Activated CD4-positive, alpha-beta T cell treated with anti-CD3 and anti-CD28 coated beads, Interleukin-2, amount 50 U/mL, for 1 hour (primary cell): ENCODE data around the gene JAZF1.

Experiments
- DNase-seq: peaks from one replicate; pipeline ENCODE4 v3.0.0-alpha.2; 2020

The JAZF1 gene

DNA sequence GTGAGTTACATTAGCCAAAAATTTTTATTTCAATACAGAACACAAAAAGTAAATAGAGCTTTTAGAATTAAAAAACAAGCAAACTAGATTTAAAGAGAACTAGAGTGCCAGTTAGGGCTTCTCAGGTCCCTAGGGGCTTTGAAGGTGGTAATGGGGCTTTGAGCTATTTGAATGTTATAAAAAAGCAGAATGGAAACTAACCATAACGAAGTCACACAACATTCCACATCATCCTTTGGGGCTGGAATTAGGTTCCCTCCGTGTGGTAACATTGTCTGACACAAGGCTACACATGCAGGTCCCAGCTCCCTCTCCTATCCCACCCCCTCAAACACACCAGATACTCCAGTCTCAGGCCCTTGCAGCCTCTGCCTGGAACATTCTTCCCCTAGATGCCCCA lies 15.3 kb downstream of the JAZF1 start:
- no peak for DNase-seq

DNA sequence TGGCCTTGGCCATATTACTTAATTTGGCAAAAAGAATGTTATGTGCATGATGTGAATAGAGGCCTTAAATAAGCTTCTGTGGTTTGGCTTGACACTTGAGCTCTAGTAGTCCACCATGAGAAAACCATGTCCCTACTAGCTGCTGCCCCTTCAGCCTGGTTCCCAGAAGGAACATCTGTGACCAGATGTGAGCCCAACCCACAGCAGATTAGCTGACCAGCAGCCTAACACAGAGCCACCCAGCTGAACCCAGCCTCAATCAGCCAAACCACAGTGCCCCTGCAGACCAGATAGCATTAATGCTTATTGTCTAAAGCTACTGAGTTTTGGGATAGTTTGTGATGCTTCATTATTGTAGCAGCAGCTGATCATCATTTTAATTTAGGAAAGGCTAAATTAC lies 16.6 kb downstream of the JAZF1 start:
- DNase-seq: no peak

DNA sequence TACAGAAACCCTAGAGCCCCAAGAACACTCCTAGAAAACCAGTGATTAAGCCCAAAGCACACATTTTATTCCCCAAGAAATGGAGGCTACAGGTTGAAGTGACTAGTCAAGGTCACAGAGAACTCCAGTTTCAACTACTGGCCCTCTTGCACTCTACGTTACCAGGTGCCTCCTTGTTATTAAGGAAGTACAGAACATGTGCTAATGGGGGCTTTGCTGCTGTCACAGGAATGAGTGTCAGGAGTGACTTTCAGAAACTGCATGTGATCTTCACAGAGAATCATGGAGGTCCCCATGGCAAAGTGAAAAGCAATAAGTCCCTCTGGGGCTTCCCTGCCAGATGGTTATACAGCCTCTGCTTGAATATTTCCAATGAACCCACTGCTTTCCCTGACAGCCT lies 19.3 kb downstream of the JAZF1 start:
- no peak for DNase-seq

DNA sequence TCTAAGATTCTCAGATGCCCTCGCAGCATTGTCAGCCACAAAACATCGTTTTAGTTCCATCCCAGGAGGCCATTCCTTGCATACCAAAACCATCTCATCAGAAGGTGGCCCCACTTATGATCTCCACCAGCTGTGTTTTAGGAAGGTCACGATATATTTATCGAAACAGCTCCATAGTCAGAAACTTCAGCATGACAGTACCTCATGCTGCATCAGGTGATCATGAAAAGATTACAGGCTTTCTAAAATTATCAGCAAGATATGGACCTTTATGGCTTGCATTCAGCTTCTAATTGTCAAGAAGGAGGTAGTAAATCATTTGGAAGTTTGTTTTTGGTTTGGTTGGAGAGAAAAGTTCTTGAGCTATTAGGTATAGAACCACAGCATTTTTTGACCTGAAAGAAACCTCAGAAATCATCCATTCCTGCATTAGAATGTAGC lies 20.0 kb downstream of the JAZF1 start:
- no peak for DNase-seq

DNA sequence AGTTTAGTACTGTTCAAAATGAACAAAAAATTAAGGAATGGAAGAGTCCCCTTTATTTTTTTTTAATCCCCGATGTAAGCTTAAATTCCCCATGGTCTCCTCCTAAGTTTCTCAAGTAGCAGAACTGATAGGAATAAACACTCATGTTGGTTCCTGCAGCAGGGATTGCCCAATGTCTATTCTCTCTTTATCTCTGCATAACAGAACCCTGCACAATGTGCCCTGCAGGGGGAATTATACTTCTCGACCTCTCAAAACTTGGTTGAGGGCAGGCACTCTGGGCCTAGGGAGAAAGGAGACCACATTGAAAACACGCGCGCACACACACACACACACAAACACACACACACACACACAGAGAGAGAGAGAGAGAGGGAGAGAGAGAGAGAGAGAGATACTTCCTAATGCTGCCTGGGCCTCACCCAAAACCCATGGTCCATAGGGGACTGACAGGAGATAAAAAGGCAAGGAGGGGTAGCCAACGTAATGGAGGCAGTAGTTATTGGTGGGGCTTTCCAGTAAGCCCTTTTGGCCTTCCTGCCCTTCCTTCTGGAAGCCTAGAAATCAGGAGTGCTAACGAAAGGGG lies 22.7 kb downstream of the JAZF1 start:
- DNase-seq: no peak

DNA sequence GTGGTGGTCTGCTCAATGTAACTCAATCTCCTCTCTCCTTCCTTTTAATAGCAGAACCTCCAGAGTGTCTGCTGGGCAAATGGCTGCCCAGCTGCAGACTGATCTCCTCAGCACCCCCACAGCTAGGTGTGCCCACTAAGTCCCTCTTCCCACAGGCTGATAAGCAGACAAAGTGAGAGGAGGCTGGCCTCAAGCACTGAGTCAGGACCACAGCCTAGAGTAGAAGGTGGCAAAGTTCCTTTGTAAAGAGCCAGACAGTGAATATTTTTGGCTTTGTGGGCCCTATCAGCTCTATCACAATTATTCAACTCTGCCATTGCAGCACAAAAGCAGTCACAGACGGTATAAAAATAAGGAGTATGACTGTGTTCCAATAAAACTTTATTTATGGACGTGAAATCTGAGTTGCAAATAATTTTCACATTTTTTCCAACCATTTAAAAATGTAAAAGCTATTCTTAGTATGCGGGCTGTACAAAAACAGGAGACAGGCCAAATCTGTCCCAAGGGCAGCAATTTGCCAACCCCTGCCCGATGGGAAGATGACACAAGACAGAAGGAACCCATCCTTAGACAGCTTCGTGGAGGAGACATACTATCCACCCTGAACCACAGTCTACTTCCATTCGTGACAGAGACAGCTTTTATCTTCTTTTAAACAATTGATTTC lies 23.4 kb downstream of the JAZF1 start:
- no peak for DNase-seq

DNA sequence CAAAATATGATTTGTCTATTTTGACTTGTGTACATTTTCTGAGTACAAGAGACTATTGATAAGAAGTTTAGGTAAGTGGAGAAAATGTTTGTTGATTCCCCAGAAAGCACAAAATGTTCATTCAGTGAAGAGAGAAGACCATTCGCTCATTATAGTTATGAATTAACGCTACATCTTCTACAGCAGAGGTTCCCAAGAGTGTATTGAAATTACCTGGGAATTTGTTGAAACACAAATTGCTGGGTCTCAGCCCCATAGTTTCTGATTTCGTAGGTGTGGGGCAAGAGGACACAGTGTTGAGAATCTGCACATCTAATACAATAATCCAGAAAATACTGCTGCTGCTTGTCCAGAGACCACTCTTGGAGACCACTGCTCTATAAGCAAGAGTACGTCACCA lies 24.2 kb downstream of the JAZF1 start:
- no peak for DNase-seq

DNA sequence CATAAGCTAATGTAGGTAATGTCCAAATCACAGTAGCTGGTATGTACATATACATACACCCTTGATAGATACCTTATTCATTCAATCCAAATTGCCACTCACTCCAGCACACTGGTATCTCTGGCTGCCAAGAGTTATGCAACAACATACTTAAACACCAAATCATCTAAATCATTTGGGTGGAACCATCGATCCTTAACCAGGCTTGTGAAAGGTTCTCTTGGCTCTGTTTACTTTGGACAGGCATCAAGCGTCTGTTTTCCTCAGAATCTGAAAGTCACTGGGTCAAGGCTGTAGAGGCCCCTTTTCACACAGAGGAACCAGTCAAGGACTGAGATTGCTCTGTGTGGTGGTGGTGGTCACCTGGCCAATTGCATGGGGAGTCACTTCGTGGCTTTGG lies 24.6 kb downstream of the JAZF1 start:
- no peak for DNase-seq

DNA sequence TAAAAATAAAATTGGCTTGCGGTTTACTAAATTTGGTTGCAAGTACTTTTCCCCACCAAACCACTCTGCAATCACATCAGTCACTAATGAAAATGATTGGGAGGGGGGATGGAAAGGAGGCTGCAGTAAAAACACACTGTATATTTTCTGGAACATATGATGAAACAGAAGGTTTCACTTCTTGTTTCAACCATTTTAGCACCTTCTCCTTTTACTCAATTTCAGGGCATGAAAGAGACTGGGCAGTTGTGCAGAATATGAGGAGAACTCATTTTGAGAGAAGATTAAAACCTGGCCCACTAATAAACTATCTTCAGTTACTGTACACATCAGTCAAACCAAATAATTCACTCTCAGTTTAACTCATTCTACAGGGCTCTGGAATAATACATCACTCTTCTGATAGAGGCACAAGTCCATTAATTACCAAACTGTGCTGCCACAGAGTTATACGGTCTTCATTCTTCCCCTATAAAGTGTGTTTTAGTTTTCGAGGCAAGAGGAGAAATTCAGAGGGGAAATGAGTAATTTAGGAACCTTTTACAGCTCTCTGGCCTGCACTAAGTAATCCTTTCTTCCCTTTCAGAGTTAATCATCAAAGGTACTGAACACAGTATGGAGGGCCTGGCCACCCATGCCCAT lies 25.5 kb downstream of the JAZF1 start:
- DNase-seq: no peak

DNA sequence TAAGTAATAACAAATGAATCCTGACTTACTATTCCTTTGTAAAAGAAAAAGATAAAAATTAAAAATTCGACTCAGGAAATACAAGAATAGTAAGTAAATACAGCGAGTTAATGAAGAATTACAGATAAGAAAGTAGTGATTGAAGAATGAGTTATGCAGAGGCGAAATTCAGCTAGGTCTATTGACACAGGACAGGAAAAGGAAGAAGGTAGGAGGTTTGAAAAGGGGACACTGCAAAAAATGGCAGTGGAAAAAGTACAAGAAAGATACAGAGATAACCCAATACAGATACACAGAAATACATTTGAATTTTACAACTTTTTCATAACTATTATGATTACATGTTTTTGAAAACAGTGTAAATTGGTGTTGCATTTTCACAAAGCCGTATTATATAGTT lies 28.0 kb downstream of the JAZF1 start:
- no peak for DNase-seq

DNA sequence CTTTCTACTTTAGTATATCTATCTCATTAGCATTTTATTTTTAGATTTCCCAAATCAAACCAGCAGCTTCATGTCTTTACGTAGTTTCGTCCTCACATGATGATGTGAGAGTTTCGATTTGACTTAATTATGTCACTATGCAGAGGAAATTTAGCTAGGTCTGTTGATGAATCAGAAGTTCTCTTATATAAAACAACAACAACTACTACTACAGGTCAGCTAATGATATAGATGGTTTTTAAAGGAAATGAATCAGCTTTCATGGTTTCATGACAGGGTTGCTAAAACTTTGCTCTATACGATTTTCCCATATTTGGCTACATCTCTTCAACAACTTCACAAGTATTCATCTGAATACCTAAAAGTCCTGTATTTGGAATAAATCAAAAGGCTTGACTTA lies 28.6 kb downstream of the JAZF1 start:
- no peak for DNase-seq

DNA sequence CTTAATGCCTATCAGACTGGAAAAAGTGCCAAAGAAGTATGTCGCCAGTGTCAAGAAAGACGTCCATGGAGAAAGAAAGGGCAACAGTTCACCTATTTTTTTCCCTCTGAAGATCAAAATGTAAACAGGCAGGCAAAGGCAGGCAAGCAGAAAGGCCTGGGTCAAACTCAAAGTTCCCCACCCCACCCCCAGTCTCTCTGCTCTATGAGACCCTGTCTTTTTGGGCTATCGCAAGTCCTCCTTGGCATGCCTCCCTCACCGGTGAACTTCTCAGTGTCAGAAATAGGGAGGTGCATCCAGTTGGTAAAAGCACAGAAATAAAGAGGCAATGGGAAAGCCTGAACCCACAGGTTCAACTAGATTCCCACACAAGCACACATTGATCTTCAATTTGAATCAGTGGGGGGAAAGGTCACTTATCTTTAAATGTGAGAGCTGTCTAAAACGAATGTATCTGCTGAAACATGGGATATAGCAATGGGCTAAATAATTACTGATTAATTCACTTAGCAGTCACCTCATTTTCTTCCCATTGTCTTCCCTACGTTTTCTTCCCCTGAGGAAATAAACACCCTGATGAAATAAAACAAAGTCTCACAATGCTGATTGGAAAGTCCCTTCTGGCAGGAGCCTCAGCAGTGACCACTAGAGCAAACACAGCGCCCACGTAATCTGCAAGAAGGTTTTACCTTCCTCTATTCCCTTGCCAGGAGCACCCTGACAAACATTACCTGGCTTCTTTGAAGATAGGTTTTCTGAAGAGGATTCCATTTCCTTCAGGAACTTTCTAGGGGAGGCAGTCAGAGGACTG lies 31.1 kb downstream of the JAZF1 start:
- no peak for DNase-seq

DNA sequence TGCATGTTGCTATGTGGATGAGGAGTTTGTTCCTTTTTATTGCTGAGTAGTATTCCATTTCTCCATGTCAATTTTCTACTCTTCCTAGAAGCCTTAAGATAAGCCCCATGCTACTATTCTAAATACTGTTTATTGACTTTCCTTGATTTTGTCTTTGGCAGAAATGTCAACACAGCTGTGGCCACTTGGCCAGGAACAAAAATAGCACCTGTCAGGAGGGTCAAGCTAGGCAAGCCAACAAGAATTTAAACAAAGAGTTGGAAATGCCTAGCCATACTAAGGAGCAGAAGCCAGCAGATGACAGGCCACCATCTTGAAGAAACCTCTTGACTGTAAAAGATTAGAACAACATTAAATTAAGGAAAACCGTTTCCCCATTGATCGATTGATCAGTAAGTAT lies 34.7 kb downstream of the JAZF1 start:
- DNase-seq: no peak

DNA sequence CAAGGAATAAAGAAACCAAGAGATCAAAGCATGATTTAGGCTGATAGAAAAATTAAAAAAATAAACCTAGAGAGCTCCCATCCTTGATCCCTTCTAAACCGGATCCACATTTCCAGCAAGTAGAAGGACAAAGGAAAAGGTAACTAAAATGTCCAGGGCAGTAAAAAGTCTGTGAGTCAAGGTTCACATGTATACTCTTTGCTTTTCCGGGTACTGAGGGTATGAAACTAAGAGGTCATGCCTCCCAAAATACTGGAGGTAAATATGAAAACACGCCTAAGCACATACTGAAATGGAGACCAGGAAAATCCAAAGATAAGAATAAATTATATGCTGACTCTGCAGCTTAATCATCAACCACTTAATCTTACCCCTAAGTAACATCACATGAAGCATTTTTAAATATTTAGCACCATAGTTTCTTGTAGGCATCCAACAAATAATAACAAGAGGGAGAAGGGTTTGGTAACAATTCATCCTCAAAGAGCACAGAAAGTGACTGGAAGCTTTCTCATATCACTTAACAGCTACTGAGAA lies 35.4 kb downstream of the JAZF1 start:
- DNase-seq: no peak

DNA sequence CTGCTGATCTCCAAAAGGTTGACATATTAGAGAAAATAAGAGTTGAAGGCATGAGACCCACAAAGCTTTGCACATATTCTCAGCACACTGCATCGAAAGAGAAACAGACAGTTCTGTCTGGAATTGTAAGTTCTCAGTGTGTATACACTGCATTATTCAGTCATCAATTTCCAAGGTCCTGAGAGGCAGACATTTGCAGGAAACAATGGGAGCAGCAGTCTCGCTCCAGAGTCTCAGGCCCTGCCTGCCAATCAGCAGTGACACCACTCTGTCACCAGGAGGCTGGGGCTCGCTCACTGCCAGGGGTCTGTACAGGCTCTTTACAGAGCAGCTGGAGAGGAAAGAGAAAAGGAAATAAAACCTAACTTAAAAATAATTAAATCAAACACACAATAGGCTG lies 36.3 kb downstream of the JAZF1 start:
- DNase-seq: no peak

DNA sequence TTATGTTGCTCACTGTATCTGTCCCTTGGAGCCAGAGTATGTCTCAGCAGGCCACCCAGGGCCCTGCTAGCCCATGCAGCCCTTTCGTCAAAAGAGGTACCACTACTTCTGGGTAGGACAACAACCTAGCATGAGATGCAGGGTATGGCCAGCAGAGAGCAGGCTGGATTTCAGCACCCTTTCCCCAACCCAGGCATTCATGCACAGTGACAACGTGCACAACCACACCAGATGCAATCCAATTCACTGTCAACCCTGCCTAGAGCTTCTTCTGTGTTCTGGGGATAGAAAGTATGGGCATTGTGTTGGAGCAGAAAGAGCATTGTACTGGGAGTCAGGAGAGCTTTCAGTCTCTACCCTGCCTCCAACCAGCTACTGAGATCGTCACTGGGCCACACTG lies 37.9 kb downstream of the JAZF1 start:
- no peak for DNase-seq

DNA sequence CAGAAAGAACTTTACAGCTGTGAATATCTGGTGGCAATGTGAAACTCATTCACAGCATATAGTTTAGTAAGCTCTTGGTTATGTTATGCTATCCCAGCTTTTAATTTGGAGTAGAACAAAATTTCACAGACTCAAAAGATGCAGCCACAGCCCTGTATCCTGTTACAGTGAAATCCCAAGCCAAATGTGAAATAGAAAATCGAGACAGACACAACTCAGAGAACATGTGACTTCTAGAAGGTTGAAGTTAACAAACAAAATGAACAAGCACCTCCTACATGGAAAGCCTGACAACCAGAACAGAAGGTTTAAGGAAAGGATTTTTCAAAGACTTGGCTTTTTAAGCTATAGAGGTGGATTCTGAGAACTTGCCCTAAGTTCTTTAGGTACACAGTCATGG lies 39.6 kb downstream of the JAZF1 start:
- no peak for DNase-seq

DNA sequence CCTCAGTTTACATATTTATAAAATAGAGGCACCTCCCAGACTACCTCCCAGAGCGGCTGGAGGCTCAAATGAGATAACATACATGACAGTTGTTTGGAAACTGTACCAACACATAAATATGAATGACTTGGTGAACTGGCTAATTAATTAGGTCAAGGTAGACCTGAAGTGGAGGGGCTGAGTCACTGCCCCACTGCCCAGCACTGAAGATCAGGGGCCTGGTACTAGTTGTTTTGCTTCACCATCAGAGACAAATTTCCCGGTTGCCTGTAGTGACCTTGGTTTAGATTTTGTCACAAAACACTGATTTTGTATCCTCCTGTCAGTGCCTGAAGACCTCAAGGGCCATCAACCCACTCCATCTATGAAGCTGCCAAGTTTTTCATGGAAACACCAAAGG lies 41.8 kb downstream of the JAZF1 start:
- no peak for DNase-seq

DNA sequence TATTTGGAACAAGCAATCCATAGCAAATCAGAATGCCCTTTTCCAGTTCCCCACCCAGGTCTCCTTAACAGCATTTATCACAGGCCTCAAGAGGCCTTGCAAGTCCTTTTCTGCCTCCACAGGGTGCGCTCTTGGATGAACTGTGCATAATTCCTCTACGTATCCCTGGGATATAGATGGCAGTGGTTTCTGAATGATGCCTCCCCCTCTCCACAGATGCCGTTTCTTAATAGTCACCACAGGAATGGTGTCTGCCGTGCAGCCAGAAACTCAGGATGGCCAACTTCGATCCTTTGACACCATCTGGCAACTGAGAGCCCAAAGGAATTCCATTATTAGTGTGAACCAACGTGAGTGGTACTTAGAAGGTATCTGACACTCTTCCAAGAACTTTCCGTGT lies 43.1 kb downstream of the JAZF1 start:
- DNase-seq: no peak

DNA sequence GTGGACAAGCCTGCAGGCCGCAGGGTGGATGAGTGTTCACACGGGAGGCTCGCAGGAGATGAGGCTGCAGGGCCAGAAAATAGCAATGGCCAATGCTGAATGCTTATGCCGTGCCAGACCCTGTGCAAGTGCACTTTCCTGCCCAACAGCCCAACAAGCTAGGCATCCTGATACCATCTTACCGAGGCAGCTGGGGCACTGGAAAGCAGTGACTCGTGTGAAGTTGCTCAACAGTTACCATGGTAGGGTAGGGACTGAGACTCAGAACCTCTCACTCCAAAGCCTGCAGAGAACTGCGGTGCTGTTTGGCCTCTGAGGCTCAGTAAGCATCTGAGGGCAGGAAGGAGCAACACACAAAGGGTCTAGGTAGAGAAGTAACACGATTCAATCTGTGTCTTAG lies 43.7 kb downstream of the JAZF1 start:
- no peak for DNase-seq

DNA sequence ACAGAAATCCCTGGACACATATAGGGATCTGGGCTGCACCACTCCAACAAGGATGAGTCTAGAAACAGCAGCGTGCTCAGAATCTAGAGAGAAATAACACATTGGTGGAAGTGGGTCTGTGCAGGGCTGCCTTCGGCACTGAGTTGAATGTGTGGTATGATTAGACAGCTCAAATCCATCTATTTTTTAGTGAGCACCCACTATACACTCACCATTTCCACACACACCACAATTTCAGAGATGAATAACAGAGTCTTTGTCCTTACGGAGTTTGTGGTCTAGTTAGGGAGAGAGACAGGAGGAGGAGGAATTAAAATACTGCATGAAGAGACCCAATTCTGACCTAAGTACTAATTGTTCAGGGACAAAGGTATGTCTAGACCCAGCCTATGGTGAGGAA lies 44.2 kb downstream of the JAZF1 start:
- no peak for DNase-seq

DNA sequence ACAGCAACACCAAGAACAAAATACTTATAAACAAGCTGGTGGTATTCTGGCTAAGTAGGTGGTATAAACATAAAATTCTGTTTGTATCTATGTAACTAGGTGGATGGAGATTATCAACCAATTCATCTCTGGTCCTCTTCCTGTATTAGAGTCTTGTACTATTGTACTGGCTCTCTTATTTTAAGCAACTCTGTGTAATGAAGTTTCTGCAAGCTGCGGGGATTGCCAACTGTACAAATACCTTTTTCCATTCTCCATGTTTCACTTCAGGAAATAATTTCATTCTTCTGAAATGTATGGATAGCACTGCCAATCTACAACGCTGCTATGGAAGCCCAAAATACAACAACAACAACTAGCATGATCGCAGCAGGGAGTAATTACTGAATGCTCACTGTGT lies 44.8 kb downstream of the JAZF1 start:
- no peak for DNase-seq

DNA sequence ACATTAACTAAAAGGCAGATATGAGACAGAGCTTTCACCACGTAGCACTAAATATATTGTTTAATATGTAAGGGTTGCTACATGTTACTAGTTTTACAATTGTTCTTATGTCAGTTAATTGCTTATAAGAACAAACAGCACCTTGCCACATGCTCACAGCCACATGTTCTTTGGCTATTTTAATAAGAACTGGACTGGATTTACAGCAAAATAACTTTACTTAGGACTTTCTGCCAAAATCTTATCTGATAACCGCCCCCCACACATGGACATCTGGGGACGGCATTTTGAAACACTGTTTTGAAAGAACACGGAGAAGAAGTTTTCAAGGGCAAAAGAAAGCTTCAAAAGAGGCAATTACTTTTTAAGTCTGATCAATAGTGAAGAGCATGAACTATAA lies 45.3 kb downstream of the JAZF1 start:
- no peak for DNase-seq

DNA sequence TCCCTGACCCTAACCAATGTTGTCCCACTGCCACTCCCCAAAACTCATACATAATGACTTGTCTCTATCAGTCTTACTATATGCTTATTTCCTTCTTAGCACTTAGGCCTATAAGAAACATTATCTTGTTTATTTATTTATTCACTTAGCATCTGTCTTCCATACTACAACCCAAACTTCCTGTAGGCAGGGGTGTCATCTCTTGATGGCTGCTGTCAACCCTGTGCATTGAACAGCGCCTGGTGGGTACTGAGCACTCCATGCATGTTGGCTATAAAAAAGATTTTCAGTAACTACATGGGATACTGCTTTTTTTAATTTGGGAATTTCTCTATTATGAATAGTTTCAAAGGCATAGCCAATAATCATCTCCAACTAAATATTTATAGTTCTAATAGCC lies 46.7 kb downstream of the JAZF1 start:
- DNase-seq: no peak
